Measurements from ENCODE around the gene SERPINE1.
A peak's percentile ranks its signal among the peaks of the same experiment; 100 is the strongest.

SERPINE1 gene

DNA sequence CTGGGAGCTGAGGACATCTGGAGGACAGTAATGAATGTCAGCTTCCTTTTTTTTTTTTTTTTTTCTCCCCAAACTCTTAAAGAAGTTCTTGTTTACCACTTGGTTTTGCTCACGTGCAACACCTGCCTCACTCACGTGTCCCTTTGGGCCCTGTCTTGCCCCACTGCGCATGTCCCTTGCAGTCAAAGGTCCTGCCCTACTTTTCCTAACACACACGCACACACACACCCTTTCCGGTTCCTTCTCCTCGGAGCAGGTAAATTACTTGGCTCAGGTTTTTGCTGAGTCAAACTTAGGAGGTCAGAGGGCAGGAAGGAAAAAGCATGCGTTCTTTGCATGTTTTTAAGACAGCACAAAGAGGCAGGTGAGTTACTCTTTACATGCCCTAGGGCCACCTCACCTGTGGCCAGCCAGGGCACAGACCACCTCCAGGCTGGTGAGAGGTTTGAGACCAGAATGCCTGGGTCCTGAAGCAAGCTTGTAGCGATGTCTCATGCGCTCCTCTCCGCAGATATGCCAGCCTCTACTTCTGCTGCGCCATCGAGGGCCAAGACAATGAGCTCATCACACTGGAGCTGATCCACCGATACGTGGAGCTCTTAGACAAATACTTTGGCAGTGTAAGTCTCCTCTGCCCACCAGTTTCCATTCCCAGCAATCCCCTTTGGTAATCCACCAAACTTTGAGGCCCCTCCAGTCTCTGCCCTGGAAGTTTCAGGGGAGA lies 30.1 kb downstream of the SERPINE1 start:
- DNase-seq, result no peak

DNA sequence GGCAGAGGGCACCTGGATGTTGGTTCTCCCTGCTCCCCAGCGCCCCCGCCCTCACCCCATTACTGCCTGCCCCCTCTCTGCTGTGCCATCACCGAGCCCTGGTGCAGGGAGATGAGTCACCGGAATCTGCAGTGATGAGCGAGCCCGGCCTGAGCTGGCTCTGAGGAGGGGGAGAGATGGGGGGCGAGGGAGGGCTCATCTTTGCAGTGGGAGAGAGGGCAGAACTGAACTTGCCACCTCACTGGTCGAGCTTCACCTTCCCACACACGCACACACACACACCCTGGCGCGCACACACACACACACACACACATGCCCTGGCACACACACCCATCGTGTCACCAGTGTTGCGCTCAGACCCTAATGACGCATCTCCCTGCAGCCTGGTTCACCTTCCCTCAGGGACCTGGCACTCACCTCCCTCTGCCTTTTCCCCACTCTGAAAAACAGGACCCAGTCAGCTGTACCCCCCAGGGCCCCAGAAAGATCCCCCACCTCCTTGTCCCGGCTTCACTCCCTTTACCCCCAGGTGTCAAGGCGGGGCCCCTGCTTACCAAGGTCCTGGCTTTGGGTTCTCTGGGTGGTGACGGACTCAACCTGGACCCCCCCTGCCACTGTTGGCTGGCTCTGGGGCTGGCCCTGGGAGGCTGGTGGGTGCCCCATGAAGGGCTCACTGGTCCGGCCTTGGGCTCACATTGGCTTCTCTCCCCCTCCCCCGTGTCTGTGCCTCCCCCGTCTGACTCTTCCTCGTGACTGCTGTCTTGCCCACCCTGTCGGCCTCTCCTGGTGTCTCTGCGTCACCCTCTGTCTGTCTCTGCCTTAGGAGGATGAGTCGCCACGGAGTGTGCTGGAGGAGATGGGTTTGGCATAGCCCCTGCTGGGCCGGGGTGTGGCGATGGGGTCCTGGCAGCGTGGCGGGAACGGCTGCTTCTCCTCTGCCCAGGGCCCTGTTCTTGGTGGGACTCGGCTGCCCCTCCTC lies 33.1 kb downstream of the SERPINE1 start:
- DNase-seq, result no peak

DNA sequence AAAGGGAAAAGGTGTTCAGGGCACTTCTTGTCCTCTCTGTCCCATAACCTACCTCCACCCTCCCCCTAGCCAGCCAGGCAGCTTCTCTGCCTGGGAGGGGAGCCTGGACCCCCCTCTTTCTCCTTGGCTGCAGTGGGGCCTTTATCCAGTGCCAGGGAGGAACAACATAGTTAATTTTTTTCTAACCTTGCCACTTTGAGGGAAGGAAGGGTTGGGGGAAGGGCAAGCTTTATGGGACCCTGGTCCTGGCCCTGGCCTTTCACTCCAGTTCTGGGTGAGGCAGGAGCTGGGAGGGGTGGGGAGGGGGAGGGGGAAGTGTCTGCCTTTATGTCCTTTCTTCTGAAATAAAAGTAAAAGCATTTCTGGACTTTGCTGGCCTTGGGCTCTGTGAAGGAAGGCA lies 34.0 kb downstream of the SERPINE1 start:
- DNase-seq, result no peak

DNA sequence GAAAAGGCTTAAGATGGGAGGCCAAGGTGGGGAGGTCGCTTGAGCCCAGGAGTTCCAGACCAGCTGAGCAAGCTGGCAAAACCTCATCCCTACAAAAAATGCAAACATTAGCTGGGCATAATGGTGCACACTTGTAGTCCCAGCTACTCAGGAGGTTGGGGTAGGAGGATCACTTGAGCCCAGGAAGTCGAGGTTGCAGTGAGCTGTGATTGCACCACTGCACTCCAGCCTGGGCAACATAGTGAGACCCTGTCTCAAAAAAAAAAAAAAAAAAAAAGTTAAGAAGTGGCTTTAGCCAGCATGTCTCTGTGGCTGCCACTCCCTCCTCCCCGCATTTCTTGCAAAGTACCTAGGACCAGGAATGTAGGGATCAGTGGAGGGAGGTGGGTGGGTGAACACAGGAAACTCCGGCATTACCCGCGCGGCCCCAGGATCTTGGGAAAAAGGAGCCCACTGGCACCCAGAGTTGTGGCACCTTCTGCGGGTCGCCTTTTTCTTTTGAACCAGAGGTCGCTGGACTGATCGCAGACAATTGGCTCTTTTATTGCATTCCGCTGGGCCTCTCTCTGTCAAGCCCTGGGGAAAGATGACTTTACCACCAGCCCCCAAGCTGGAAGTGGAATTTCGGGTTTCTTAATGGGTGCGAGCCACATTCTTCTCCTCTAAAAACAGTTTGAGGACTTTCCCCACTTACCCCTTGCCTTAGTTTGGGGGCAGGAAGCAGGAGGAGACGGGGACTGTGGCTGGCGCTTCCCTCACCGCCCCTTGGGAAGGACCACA lies 35.0 kb downstream of the SERPINE1 start:
- DNase-seq, result no peak

DNA sequence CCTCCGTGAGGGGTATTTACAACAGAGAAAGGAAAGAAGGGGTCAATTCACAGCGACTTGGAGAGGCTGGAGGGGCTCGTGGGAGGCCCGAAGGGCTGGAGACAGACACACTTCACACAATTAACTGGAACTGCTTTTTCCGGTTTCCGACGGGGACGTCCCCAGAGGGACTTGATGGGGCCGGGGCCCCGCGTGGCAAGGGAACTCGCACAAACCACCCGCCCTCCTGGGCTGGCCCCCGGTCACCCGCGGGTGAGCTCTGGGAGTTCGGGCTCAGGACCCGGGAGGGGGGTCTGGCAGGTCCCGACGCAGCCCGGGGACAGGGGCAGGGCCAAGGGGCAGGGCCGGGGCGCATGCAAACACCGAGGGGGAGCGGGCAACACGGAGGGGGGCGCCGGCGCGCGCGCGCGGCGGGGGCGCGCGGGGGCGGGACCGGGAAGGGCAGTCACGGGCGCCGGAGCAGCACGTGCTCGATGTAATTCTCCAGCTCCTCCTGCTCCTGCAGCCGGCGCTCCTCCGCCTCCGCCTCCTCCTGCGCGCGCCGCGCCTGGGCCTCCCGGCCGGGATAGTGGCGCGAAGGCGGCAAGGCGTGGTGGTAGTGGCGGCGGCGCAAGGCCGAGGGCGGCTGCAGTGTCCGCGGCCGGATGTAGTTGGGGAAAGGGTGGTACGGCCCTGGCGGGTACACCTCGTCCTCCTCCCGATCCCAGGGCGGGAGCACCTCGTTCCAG lies 35.8 kb downstream of the SERPINE1 start:
- DNase-seq, result no peak

DNA sequence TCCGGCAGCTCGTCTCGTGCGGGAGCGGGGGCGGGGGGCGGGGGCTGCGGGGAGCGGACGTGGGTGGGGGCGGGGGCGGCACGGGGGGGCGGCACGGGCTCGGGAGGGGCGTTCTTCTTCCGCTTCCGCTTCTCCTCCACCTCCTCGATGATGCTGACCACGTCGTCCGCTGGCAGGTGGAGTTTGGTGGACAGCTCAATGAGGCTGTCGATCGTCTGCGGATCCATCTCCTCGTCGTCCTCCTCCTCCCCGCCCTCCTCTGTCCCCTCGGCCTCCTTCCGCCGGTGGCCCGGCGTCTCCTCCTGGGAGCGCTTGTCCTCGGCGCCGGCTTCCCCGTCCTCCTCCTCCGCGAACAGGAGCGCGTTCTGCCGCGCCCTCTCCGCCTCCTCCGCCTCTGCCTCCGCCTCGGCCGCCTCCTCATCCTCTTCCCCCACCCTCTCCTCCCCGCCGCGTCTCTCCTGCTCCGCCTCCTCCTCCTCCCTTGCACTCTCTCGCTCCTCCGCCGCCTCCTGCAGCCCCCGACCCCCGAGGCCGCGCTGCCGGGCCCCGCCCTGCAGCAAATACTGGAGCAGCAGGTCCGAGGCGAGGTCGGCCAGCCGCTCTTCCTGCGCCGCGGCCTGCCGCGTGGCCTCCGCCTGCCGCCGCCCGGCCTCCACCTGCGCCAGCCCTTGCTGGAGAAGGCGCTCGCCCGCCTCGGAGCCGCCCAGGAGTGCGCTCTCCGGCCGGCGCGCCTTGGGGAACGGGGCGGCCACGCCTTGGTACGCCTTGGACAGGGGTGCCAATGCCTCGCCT lies 36.6 kb downstream of the SERPINE1 start:
- no peak for DNase-seq

DNA sequence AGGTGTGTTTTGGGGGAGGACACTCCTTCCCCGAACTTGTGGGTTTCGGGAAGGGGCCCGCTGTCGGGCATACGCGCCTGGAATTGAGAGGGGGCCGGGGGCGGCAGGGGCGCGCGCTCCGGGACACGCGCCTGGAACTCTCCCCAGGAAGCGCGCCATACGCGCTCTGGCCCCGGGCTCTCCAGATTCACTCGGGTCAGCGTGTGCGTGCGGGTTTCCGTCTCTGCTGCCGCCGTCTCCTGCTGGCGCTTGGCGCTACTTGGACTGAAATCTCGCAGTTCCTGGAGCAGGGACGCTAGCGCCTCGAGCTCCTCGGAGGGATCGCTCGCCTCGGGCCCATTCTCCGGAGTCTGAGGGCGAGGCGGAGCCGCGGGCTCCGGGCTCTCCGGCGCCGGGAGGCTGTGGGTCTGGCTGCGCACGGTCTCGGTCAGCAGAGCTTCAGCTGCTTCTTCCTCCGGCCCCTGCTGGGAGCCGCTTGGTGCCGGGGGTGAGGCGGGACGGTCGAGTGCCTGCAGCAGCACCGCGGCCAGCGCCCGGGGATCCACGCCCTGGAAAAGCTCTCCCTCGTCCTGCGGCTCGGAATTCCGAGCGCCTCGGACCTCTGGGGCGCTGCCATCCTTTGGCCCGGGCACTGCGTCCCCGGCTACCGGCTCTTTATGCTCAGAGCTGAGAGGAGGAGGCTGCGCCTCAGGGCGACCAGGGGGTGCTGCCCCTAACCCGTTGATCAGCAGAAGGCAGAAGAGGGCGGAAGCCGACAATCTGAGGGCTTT lies 37.4 kb downstream of the SERPINE1 start:
- DNase-seq, result no peak

DNA sequence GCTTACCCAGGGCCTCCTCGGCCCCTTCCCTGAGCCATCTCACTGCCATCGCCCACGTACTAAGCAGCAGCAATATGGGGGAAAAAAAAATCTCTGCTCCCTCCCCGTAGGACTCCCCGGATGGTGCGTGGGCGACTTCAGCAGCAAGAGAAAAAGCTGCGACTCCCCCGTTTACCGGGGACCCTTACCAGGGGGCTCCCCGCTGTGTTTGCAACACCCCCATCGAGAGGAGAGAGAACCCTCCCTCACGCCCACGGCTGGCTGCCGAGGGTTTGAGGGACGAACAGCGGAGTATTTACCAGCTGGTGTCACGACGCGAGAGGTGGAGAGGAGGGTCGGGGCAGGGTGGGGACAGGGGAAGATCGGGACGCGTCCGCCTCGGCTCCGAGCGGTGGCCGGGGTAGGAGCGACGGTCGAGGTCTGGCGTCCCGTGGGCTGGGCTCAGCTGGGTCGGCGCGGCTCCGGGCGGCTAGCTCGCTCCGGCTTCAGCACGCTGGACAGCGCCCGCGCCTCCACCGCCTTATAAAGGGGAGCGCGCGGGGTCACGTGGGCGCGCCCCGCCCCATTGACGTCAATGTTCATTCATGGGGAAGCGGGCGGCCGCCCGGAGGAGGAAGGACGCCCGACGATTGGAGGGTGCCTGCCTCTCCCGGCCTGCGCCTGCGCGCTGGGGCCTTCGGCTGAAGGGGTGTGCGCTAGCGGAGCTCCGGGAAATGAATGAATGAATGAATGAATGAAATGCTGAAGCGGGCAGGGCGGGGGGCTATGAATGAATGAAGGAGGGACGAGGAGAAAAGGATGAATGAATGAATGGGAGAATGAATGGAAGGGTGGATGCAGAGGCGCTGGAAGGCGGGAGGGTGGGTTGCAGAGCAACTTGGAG lies 38.4 kb downstream of the SERPINE1 start, which contains the start of gene VGF:
Gene VGF (minus strand): TSS at position 495 of the 883 bp plus-strand sequence. CDS start 726 bp downstream, outside the sequence.
- DNase-seq, result peak; percentile 77

DNA sequence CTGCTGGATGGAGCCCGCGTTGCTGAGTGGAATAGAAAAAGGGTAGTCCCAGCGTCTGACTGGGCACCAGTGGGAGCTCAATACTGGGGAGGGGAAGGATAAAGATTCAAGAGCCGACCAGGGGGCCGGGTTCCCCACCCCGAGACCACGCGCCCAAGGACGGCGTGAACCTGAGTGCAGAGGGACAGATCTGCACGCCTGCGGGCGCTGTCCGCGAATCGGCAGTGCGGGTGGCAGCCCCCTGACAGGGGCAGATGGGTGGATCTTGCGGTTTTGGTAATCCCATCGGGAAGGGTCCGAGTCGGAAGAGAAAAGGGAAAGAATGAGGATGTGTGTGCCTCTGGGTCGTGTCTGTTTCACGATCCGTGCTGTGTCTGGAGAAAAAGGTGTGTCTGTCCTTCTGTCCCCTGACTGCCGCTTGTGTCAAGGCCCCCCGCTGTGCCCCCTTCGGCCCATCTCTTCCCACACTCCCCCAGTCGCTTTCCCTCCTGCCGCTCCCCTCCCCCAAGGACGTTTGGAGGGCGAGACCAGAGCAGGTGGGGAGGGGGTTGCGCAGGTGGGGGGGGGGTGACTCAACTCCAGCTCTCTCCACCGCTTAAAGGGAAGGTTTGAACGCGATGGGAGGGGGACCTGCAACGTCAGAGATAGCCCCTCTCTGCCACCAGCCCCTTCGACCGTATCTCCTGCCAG lies 39.2 kb downstream of the SERPINE1 start:
- no peak for DNase-seq

DNA sequence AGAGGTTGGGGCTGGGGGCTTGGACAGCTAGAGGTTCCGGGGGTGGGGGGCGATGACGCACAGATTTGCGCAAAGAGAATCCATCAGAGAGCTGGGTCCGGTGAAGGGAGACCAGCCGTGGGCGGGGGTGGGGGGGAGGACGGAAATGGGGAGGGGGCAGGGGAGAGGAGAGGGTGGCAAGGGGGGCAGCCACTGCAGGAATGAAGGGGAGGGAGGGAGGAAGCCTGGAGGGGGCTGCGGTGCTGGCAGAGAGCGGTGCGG lies 39.7 kb downstream of the SERPINE1 start:
- no peak for DNase-seq

DNA sequence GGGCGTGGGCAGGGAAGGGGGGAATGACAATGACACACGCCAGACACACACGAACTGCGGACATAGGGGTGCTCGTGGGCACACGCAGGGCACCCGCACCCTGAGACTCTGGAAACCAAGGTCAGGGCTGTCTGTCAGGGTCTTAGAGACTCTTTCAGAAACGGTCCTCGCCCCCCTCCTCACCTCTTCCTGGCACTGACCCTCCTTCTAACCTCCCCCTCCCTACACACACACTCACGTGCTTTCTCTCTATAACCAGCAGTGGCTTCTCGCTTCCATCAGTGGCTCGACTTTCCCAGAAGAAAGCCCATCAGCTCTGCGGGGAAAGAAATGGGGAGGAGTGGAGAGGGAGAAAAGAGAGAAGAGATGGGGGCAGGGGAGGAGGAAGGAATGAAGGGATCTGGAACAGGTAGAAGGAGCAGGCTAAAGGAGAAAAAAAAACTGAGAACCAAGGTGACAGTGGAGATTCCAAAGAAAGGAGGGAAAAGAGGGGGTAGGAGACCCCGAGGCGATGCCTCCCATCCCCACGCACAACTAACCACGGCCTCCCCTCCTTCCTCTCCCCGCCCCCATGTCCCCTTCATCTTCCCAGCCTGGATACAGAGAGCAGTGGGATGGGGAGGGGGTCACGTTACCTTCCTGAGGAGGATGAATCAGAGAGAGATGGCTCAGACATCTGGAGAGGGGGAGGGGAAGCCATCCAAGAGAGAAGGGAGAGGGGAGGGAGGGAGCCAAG lies 40.2 kb downstream of the SERPINE1 start:
- DNase-seq, result no peak

DNA sequence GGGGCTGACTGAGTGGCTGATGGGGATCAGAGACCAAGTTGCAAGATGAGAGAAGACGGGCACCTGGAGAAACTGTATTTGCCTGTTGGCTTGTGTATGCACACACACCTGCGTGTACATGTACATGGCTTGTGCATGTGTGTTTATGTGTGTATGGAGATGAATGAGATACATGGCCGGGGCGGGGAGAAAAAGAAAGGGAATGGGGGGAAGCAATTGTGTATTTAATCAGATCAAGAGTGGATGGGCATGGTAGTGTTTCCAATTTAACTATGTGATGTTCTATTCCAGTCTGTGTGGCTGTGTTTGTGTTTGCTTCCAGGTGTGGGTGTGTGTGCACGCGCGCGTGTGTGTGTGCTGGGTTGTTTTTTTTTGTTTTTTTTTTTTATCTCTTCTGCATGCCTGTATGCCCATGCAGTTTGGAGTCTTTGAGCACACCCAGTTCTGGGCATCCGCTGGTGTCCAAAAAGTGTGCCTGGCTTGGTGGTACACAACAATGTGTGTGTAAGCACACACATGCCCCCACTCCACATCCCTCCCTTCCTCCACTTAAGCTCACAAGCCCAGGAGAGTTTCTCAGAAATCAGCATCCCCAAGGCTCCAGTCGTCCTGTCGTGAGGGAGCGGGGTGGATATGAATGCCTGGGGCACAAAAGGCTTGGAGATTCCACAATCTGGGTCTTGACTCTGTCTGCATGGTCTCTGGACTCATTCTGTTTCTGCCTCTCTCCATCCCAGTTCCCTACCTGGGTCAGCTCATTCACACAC lies 40.9 kb downstream of the SERPINE1 start:
- DNase-seq, result no peak

DNA sequence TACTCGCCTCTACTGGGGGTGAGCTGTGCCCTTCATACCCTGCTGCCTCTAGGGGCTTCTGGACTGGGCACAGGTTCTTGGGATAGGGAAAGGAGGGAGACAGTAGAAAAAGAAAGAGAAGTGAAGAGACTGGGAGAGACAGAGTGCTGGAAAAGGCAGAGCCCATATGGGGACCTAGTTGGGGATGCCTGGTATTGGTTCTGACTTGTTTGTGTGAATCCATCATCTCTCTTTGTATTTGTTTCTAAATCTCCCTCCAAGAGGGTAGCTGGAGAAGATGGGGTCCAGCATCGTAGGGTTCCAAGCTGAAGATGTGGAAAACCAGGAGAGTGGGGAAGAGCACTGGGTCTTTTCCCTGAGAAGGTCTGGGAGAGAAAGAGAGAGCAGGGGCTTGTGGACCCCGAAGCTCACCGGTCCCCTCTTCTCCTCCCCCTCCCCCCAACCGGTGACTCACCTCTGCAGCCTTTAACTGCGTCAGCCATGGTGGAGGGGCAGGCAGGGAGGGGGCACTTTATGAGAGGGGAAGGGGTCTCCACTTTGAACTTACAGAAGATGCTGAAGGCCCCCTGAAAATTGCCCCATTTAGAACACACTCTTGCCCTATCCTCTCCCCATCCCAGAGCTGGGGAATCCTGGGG lies 41.6 kb downstream of the SERPINE1 start:
- DNase-seq, result no peak

DNA sequence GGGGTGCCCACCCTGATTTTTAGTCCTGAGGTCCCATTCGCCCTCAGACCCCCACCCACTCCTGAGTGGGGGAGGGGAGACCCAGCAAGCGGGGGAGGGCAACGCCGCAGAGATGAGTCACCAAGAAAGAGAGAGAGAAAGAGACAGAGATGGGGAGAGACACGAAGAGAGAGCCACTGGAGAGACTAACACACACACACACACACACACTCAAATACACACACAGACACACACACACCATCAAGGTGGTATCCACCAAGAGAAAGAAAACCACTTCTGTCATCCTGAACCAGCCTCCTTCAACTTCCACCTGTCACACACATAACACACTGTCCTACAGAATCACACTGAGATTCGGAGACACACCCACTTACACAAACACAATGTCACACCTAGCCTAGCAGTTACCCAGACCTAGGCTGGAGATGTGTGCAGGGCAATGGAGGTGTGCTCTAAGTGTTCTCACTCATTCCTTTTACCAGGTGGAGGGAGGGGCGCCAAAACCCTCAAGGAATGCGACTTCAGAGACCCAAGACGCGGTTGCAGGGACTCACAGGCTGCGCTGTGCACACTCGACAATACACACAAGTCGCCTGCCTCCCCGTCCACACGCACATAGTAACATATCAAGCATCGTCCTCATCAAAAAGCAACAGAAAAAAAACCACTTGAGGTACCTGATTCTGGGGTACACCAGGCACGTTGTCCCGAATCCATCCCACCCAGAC lies 42.4 kb downstream of the SERPINE1 start:
- no peak for DNase-seq

DNA sequence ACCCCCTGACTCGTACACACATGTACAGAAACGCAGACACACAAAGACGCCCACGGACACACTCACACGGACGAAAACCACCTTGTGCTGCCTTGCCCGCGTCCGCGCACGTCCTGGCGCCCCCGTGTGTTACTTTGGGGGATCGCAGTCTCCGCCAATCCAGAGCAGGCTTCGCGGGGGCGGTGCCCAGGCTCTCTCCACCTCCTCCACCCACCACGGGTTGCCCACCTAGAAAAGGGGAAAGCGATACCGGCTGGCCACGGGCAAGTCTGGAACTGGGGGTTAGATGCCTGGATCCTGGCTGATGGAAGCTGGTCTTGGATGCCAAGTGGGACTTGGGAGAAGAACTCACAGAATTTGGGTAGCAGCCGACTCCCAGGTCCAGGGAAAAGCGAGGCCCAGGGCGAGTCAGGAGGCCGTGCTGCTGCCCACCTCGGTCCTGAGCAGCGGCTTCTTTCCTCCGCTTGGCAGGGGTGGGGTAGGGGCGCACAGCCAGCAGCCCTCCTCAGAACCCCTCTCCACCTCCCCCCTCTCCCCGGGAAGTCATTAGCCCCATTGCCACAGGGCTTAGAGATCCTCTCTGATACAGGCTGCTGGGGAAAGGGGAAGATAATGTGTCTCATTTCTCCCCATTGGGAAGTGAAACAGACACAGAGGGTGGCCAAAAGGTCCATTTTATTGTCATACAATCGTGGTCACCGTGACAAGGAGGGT lies 43.1 kb downstream of the SERPINE1 start:
- DNase-seq, result no peak
